H1 (cell line): ENCODE results near the gene KIF5A. TPM values are rescaled to one million over a fixed set of nuclear protein-coding genes. Genes with fewer than 3 reads are reported as not detected.

ENCODE experiments used
- CTCF ChIA-PET: fragments of 300-600 bp; sonication (Branson Sonifier 250); formaldehyde crosslinking; loops from one replicate; lab custom pipeline; 2021; ENCODE audit not compliant: partially characterized antibody; lab: Charles Lee
- POLR2A ChIA-PET: fragments of 300-600 bp; sonication (Branson Sonifier 250); formaldehyde crosslinking; loops from one replicate; lab custom pipeline; 2021; ENCODE audit warnings: inconsistent platforms; ENCODE audit not compliant: partially characterized antibody; lab: Charles Lee
- DNase-seq, 2 experiments: peaks; one replicate each; pipeline versions ENCODE4 v3.0.0 to v3.0.0-alpha.2; 2010 to 2022; ENCODE audit warnings: low spot score in 2 of 2, low read depth in 1 of 2, mixed read lengths in 1 of 2
- FAIRE-seq: peaks from 2 replicates; lab custom pipeline; 2011; peaks lifted over from hg19 to GRCh38; lab: Jason Lieb, UNC
- H2AFZ ChIP-seq: 2 replicates; pipeline ENCODE4 v1.8.1; 2012; ENCODE audit warnings: low read length, inconsistent platforms
- H2AK5ac ChIP-seq: 2 replicates; pipeline ENCODE4 v1.6.1; 2013; ENCODE audit warnings: low read depth, low read length
- H2BK120ac ChIP-seq: replicated peaks from 2 replicates; pipeline ENCODE3; 2013; ENCODE audit warnings: low read depth, low read length, inconsistent platforms
- H2BK12ac ChIP-seq: 2 replicates; pipeline ENCODE4 v1.6.1; 2013; ENCODE audit warnings: low read depth, low read length
- H2BK15ac ChIP-seq: 2 replicates; pipeline ENCODE4 v1.6.1; 2013; ENCODE audit warnings: low read length
- H2BK20ac ChIP-seq: 2 replicates; pipeline ENCODE4 v1.6.1; 2013; ENCODE audit warnings: low read length
- H2BK5ac ChIP-seq: 2 replicates; pipeline ENCODE4 v1.6.1; 2013; ENCODE audit warnings: low read depth, low read length
- H3K14ac ChIP-seq: 2 replicates; pipeline ENCODE4 v1.6.1; 2013; ENCODE audit warnings: inconsistent platforms; ENCODE audit not compliant: insufficient read length
- H3K18ac ChIP-seq: 2 replicates; pipeline ENCODE4 v1.6.1; 2013; ENCODE audit warnings: low read length; ENCODE audit errors: extremely low read depth
- H3K23ac ChIP-seq: 2 replicates; pipeline ENCODE4 v1.6.1; 2013; ENCODE audit warnings: inconsistent platforms; ENCODE audit not compliant: insufficient read length
- H3K23me2 ChIP-seq: 2 replicates; pipeline ENCODE4 v1.6.1; 2013; ENCODE audit warnings: low read depth, low read length
- H3K27ac ChIP-seq: 2 replicates; pipeline ENCODE4 v1.6.1; 2011; ENCODE audit warnings: low read depth, low read length, inconsistent platforms
- H3K27me3 ChIP-seq, 4 experiments: replicated peaks in 1 of 4; 1 replicate in 1 of 4; 2 replicates in 3 of 4; pipeline versions ENCODE4 v1.6.1 to v1.8.1; 2011 to 2013; ENCODE audit warnings: low read length in 3 of 4, mild to moderate bottlenecking in 3 of 4, inconsistent platforms in 2 of 4, mixed read lengths in 2 of 4, moderate library complexity in 1 of 4; ENCODE audit not compliant: control insufficient read depth in 3 of 4, insufficient read depth in 3 of 4; ENCODE audit errors: extremely low read depth in 1 of 4
- H3K36me3 ChIP-seq, 4 experiments: 2 replicates each; pipeline versions ENCODE4 v1.6.1 to v1.8.1; 2011 to 2013; ENCODE audit warnings: mild to moderate bottlenecking in 4 of 4, low read length in 3 of 4, moderate library complexity in 2 of 4, control low read depth in 1 of 4, inconsistent platforms in 1 of 4; ENCODE audit not compliant: insufficient read depth in 4 of 4, control insufficient read depth in 2 of 4
- H3K4ac ChIP-seq: replicated peaks from 2 replicates; pipeline ENCODE3; 2013; ENCODE audit warnings: low read length, low read depth, mixed read lengths, inconsistent platforms; ENCODE audit not compliant: insufficient read length
- H3K4me1 ChIP-seq, 4 experiments: replicated peaks in 1 of 4; 1 replicate in 1 of 4; 2 replicates in 3 of 4; pipeline versions ENCODE4 v1.6.1 to v1.8.1; 2011 to 2013; ENCODE audit warnings: low read length in 3 of 4, inconsistent platforms in 2 of 4, mixed read lengths in 1 of 4; ENCODE audit not compliant: insufficient read depth in 4 of 4, control insufficient read depth in 3 of 4
- H3K4me2 ChIP-seq, 2 experiments: 2 replicates each; pipeline versions ENCODE4 v1.6.1 to v1.8.1; 2011 to 2013; ENCODE audit warnings: low read depth in 2 of 2, low read length in 2 of 2, control low read depth in 1 of 2, inconsistent platforms in 1 of 2, mild to moderate bottlenecking in 1 of 2; ENCODE audit not compliant: insufficient read depth in 1 of 2
- H3K4me3 ChIP-seq, 4 experiments: fragments of 200-600, 300-600 bp in 1 of 4; sonication (generic), shearing (Covaris generic), sonication (Bioruptor Twin) in 1 of 4; 2 replicates each; pipeline versions ENCODE4 v1.5.1 to v1.8.1; 2011 to 2016; ENCODE audit warnings: low read length in 4 of 4, low read depth in 3 of 4, control low read depth in 2 of 4, inconsistent platforms in 2 of 4, mild to moderate bottlenecking in 2 of 4, mixed read lengths in 1 of 4, moderate library complexity in 1 of 4; ENCODE audit not compliant: insufficient read depth in 2 of 4; ENCODE audit errors: extremely low read depth in 1 of 4
- H3K56ac ChIP-seq: replicated peaks from 2 replicates; pipeline ENCODE3; 2013; ENCODE audit warnings: low read depth, mild to moderate bottlenecking, mixed read lengths, low read length, inconsistent platforms; ENCODE audit not compliant: insufficient read length
- H3K79me1 ChIP-seq: 2 replicates; pipeline ENCODE4 v1.6.1; 2013; ENCODE audit warnings: low read depth, low read length, control low read depth
- H3K79me2 ChIP-seq, 2 experiments: 2 replicates each; pipeline versions ENCODE4 v1.6.1 to v1.8.1; 2012 to 2013; ENCODE audit warnings: low read length in 2 of 2, mild to moderate bottlenecking in 2 of 2, inconsistent platforms in 1 of 2; ENCODE audit not compliant: insufficient read depth in 2 of 2, control insufficient read depth in 1 of 2
- H3K9ac ChIP-seq, 4 experiments: replicated peaks in 1 of 4; 1 replicate in 1 of 4; 2 replicates in 3 of 4; pipeline versions ENCODE4 v1.6.1 to v1.8.1; 2011 to 2013; ENCODE audit warnings: low read depth in 3 of 4, low read length in 3 of 4, control low read depth in 2 of 4, mild to moderate bottlenecking in 2 of 4, moderate library complexity in 2 of 4, inconsistent platforms in 1 of 4; ENCODE audit errors: extremely low read depth in 1 of 4
- H3K9me3 ChIP-seq, 2 experiments: 2 replicates each; pipeline versions ENCODE4 v1.6.1 to v1.8.1; 2012 to 2013; ENCODE audit warnings: mild to moderate bottlenecking in 2 of 2, moderate library complexity in 2 of 2, control low read depth in 1 of 2, inconsistent platforms in 1 of 2, low read depth in 1 of 2, low read length in 1 of 2, mixed read lengths in 1 of 2; ENCODE audit not compliant: insufficient read depth in 2 of 2
- H4K20me1 ChIP-seq, 2 experiments: replicated peaks in 1 of 2; 2 replicates each; pipeline versions ENCODE3 to v1.8.1; 2011 to 2013; ENCODE audit warnings: inconsistent platforms in 2 of 2, low read length in 2 of 2, mild to moderate bottlenecking in 1 of 2; ENCODE audit not compliant: insufficient read depth in 2 of 2, control insufficient read depth in 1 of 2
- H4K5ac ChIP-seq: 2 replicates; pipeline ENCODE4 v1.6.1; 2013; ENCODE audit warnings: low read length, low read depth, mixed read lengths, inconsistent platforms; ENCODE audit not compliant: insufficient read length
- H4K8ac ChIP-seq: 2 replicates; pipeline ENCODE4 v1.8.0; 2013; ENCODE audit warnings: mild to moderate bottlenecking, moderate library complexity, low read length, inconsistent platforms; ENCODE audit not compliant: insufficient read depth; ENCODE audit errors: extremely low read depth
- H4K91ac ChIP-seq: replicated peaks from 2 replicates; pipeline ENCODE3; 2013; ENCODE audit warnings: low read length, mixed read lengths, inconsistent platforms; ENCODE audit not compliant: insufficient read length
- ASH2L ChIP-seq: fragments of 200-600, 300-600 bp; sonication (generic); IDR thresholded peaks from one replicate; pipeline ENCODE4 v1.7.1; 2017; ENCODE audit warnings: low read length
- ATF3 ChIP-seq: IDR thresholded peaks from 2 replicates; pipeline ENCODE4 v1.6.1; 2011; ENCODE audit warnings: low read depth, mild to moderate bottlenecking, low read length; ENCODE audit not compliant: insufficient read depth
- BACH1 ChIP-seq: IDR thresholded peaks from 2 replicates; pipeline ENCODE4 v1.6.1; 2012; ENCODE audit warnings: low read length, improper control_type of control experiment
- CEBPB ChIP-seq: IDR thresholded peaks from 2 replicates; pipeline ENCODE4 v1.6.1; 2012; ENCODE audit warnings: low read depth, low read length
- CREB1 ChIP-seq: IDR thresholded peaks from 2 replicates; pipeline ENCODE4 v1.6.1; 2012; ENCODE audit warnings: inconsistent platforms
- HDAC2 ChIP-seq, 2 experiments: fragments of 300-600 bp in 1 of 2; sonication (generic) in 1 of 2; IDR thresholded peaks; 2 replicates each; pipeline ENCODE4 v1.6.1; 2011 to 2012; ENCODE audit warnings: low read depth in 2 of 2, low read length in 2 of 2, mild to moderate bottlenecking in 2 of 2, moderate library complexity in 2 of 2, borderline replicate concordance in 1 of 2, inconsistent platforms in 1 of 2
- NANOG ChIP-seq: IDR thresholded peaks from 2 replicates; pipeline ENCODE4 v1.6.1; 2011; ENCODE audit warnings: low read length, low read depth, mild to moderate bottlenecking, inconsistent platforms; ENCODE audit not compliant: insufficient read depth, poor library complexity, severe bottlenecking
- PHF8 ChIP-seq: fragments of 200-600 bp; sonication (generic); conservative IDR thresholded peaks from 2 replicates; pipeline ENCODE4 v1.7.1; 2012; ENCODE audit warnings: low read depth, mild to moderate bottlenecking, inconsistent platforms, low read length, moderate library complexity
- RNF2 ChIP-seq: fragments of 200-900, 300-1000 bp; sonication (generic); IDR thresholded peaks from 2 replicates; pipeline ENCODE4 v1.7.1; 2016; ENCODE audit warnings: borderline replicate concordance, low read depth, mild to moderate bottlenecking, antibody characterized with exemption, low read length; ENCODE audit not compliant: poor library complexity, severe bottlenecking; ENCODE audit errors: missing control alignments
- TEAD4 ChIP-seq: IDR thresholded peaks from 2 replicates; pipeline ENCODE4 v1.6.1; 2012; ENCODE audit warnings: low read depth, low read length, inconsistent platforms, mixed read lengths
- WGBS, 2 experiments: shearing (Covaris generic) in 1 of 2; methylation state at CpG; one replicate each; pipeline versions ENCODE4 v1.1.6 to v1.1.7; 2013 to 2015; ENCODE audit warnings: low lambda C conversion rate in 2 of 2, mixed read lengths in 2 of 2, inconsistent platforms in 1 of 2, low coverage in 1 of 2, missing lambda C conversion rate in 1 of 2; ENCODE audit not compliant: insufficient replicate concordance in 2 of 2, insufficient coverage in 1 of 2, insufficient read length in 1 of 2; ENCODE audit errors: extremely low coverage in 1 of 2, missing lambda C conversion rate in 1 of 2; 5-methylcytosine and 5-hydroxymethylcytosine counted together
- polyA plus RNA-seq, 7 experiments: library from polyadenylated mRNA; depleted of rRNA in 3 of 7; stranded (reverse) in 5 of 7; unstranded in 2 of 7; fragments of >200 nt in 5 of 7; fragments of 200-250 nt in 2 of 7; gene quantifications; 1 replicate in 5 of 7; 2 replicates in 1 of 7; 4 replicates in 1 of 7; pipeline versions ENCODE4 v1.2.1 to v1.2.3, GENCODE V29; 2011 to 2013; ENCODE audit warnings: missing spikeins in 2 of 7, mixed read lengths in 2 of 7
- total RNA-seq: library from RNA; stranded (reverse); fragmentation: NEBNext Ultra II Directional; extraction: Animal tissue kit (Norgen Biotek cat#: 25700); gene quantifications from 2 replicates; pipeline ENCODE4 v1.2.1, GENCODE V29; 2021

KIF5A gene
- total and polyA plus RNA-seq, 2 of the 8 experiments (the other 6 are each of a cell fraction or from before 2014, with no cell fraction given): 10.7 to 21.9 TPM

GRCh38 chr12:57611827-57612710 is 62.2 kb downstream of the KIF5A start:
- Histone ChIP-seq H2BK5ac (no peak overlapping the region), H3K14ac (no peak overlapping the region), H3K4me3 (peak overlapping the region; percentile 3 to 73 (median 36); a peak in 7 of 8 replicates), H2BK20ac (no peak overlapping the region), H3K4ac (no peak overlapping the region), H3K23ac (no peak overlapping the region), H2BK120ac (no peak overlapping the region), H4K5ac (no peak overlapping the region), H3K9ac (no peak overlapping the region; a peak in 1 of 7 replicates), H4K20me1 (peaks cover 0 to 6% of the 10 kb centered on the region in 2 experiments), H4K91ac (no peak overlapping the region), H2AFZ (no peak overlapping the region), H3K36me3 (peaks cover 0 to 5% (median 3%) of the 10 kb centered on the region in 4 experiments; a peak in 3 of 8 replicates), H3K27ac (no peak overlapping the region), H3K79me2 (no peaks in the 10 kb centered on the region), H2BK12ac (no peak overlapping the region), H3K79me1 (no peaks in the 10 kb centered on the region), H4K8ac (no peak overlapping the region), H3K4me2 (peak overlapping the region; percentile 64 to 97), H3K9me3 (no peaks in the 10 kb centered on the region), H3K18ac (no peak overlapping the region; the same call in 1 of the 2 replicates), H3K27me3 (peaks cover 4 to 66% (median 54%) of the 10 kb centered on the region in 4 experiments), H3K4me1 (peaks cover 8 to 17% (median 12%) of the 10 kb centered on the region in 4 experiments), H2BK15ac (no peak overlapping the region), H2AK5ac (no peak overlapping the region), H3K23me2 (peaks cover 19% of the 10 kb centered on the region; the same call in 1 of the 2 replicates), H3K56ac (no peak overlapping the region)
- no peak for FAIRE-seq
- DNase-seq: no peak
- ChIA-PET POLR2A (interaction anchor here (0.7 to 6.8 kb wide), 11 partner anchors 8 to 153 kb away, joined by 3 to 45 read pairs (median 4); partner anchors contain the start of genes PIP4K2C and TSPAN31), CTCF (interaction anchor here (1.0 to 12.5 kb wide), 7 partner anchors 8 to 130 kb away, joined by 3 to 124 read pairs (median 5); partner anchors contain the start of gene B4GALNT1)
- 26% methylated on average over 10 of the region's 23 CpGs; no CpG with 5 or more reads in 1 of the 2 experiments for WGBS, 2 experiments
- TF ChIP-seq NANOG (no peak), PHF8 (no peak), TEAD4 (no peak), CEBPB (no peak), CREB1 (no peak), ASH2L (no peak), ATF3 (no peak), HDAC2 (IDR thresholded peaks at IDR 0.05; ENCODE audit: borderline replicate concordance in 1 of 2, low read depth in 2 of 2, low read length in 2 of 2) (no peak), RNF2 (no peak), BACH1 (no peak)
